HG03095 (cell line): ENCODE measurements around the gene EIF1.
"Not testable (repeated sequence)": the region's sequence is repeated elsewhere in the genome, so short reads cannot be mapped to it uniquely, and the experiment has no call there.

Experiments used
- ATAC-seq: cut with Tn5 transposase; IDR thresholded peaks from one replicate; pipeline ENCODE4 v1.9.1; 2021; ENCODE audit warnings: moderate library complexity; ENCODE audit not compliant: unreplicated experiment

Gene EIF1

GRCh38 chr17:41678411-41678906, 10.2 kb upstream of the EIF1 start:
- ATAC-seq: no peak

- no peak for ATAC-seq
Measured at GRCh38 chr17:41678907-41679739, 9.6 kb upstream of the EIF1 start.

- no peak for ATAC-seq
Measured at GRCh38 chr17:41679740-41680425, 8.8 kb upstream of the EIF1 start.

GRCh38 chr17:41680426-41681040, 8.2 kb upstream of the EIF1 start:
- ATAC-seq: no peak

GRCh38 chr17:41681776-41682175, 6.9 kb upstream of the EIF1 start:
- ATAC-seq: no peak

GRCh38 chr17:41682631-41683030, 6.1 kb upstream of the EIF1 start:
- no peak for ATAC-seq

GRCh38 chr17:41683441-41684007, 5.2 kb upstream of the EIF1 start:
- ATAC-seq: no peak

- ATAC-seq: no peak
Measured at GRCh38 chr17:41684035-41684434, 4.7 kb upstream of the EIF1 start.

GRCh38 chr17:41685753-41686152, 2.9 kb upstream of the EIF1 start:
- ATAC-seq: not testable (repeated sequence)

- ATAC-seq: no peak
Measured at GRCh38 chr17:41686281-41686680, 2.4 kb upstream of the EIF1 start.

GRCh38 chr17:41687828-41688640, 651 bp upstream of the EIF1 start:
- no peak for ATAC-seq

GRCh38 chr17:41689497-41690299, 1.0 kb downstream of the EIF1 start:
- no peak for ATAC-seq

GRCh38 chr17:41690497-41690896, 1.8 kb downstream of the EIF1 start:
- no peak for ATAC-seq

- no peak for ATAC-seq
Measured at GRCh38 chr17:41691031-41691777, 2.5 kb downstream of the EIF1 start.

- no peak for ATAC-seq
Measured at GRCh38 chr17:41692722-41693521, 4.2 kb downstream of the EIF1 start.

- no peak for ATAC-seq
Measured at GRCh38 chr17:41695134-41695661, 6.5 kb downstream of the EIF1 start.

- no peak for ATAC-seq
Measured at GRCh38 chr17:41695954-41696757, 7.5 kb downstream of the EIF1 start.
